Neutrophil (primary cell): ENCODE data around the gene CD19.

Experiments
- H3K27ac ChIP-seq: fragments of 200-600 bp; sonication (generic); 2 replicates; pipeline ENCODE4 v1.5.1; 2016; ENCODE audit warnings: mild to moderate bottlenecking, moderate library complexity
- H3K27me3 ChIP-seq: fragments of 200-600 bp; sonication (generic); 2 replicates; pipeline ENCODE4 v1.6.0; 2016; ENCODE audit warnings: mild to moderate bottlenecking
- H3K36me3 ChIP-seq: fragments of 200-600 bp; sonication (generic); 2 replicates; pipeline ENCODE4 v1.5.1; 2017
- H3K4me1 ChIP-seq, 2 experiments: fragments of 200-600 bp in 1 of 2; sonication (generic) in 1 of 2; 1 replicate in 1 of 2; 2 replicates in 1 of 2; pipeline versions ENCODE4 v1.5.1 to v1.6.1; 2013 to 2016; ENCODE audit warnings: low read depth in 1 of 2, low read length in 1 of 2, mild to moderate bottlenecking in 1 of 2, moderate library complexity in 1 of 2; ENCODE audit not compliant: control insufficient read depth in 1 of 2, insufficient read depth in 1 of 2
- H3K4me3 ChIP-seq, 2 experiments: fragments of 200-600 bp in 1 of 2; sonication (generic) in 1 of 2; 1 replicate in 1 of 2; 2 replicates in 1 of 2; pipeline ENCODE4 v1.5.1; 2013 to 2016; ENCODE audit warnings: low read depth in 1 of 2, low read length in 1 of 2, mild to moderate bottlenecking in 1 of 2, moderate library complexity in 1 of 2
- H3K9me3 ChIP-seq: fragments of 200-600 bp; sonication (generic); 2 replicates; pipeline ENCODE4 v1.5.1; 2016
- CTCF ChIP-seq: fragments of 200-600 bp; sonication (generic); IDR thresholded peaks from 2 replicates; pipeline ENCODE4 v1.5.1; 2016; ENCODE audit warnings: antibody characterized with exemption

CD19 gene

DNA sequence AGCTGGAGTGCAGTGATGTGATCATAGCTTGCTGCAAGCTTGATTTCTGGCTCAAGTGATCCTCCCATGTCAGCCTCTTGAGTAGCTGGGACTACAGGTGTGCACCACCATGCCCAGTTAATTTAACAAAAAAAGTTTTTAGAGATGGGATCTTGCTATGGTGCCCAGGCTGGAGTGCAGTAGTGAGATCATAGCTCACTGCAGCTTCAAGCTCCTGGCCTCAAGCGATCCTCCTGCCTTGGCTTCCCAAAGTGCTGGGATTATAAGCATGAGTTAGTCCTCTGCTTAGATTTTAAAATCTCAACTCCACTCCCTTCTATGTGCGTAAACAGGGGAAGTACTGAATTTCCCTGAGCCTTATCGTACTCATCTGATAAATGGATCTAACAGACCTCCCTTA is 13.1 kb upstream of the CD19 start:
- Histone ChIP-seq H3K36me3 (peaks cover 13% of the 10 kb centered on the region), H3K9me3 (no peaks in the 10 kb centered on the region), H3K27ac (no peak overlapping the region), H3K27me3 (no peaks in the 10 kb centered on the region), H3K4me3 (no peak overlapping the region), H3K4me1 (no peaks in the 10 kb centered on the region)
- TF ChIP-seq CTCF: no peak

GRCh38 chr16:28923231-28923587 is 8.6 kb upstream of the CD19 start:
- Histone ChIP-seq H3K27ac (no peak overlapping the region), H3K4me1 (peaks cover 11 to 14% of the 10 kb centered on the region in 2 experiments), H3K4me3 (no peak overlapping the region), H3K36me3 (peaks cover 10% of the 10 kb centered on the region), H3K9me3 (no peaks in the 10 kb centered on the region), H3K27me3 (no peaks in the 10 kb centered on the region)
- TF ChIP-seq CTCF: no peak

- no peak for TF ChIP-seq CTCF
- no peaks in the 10 kb centered on the region for H3K9me3 ChIP-seq
- H3K27ac ChIP-seq: no peak overlapping the region
- H3K36me3 ChIP-seq: peaks cover 9% of the 10 kb centered on the region
- peak overlapping the region; percentile 91 to 94 for H3K4me3 ChIP-seq
- H3K4me1 ChIP-seq: peaks cover 11 to 14% of the 10 kb centered on the region in 2 experiments
- H3K27me3 ChIP-seq: no peaks in the 10 kb centered on the region
Measured at GRCh38 chr16:28923652-28924398, 7.9 kb upstream of the CD19 start.

DNA sequence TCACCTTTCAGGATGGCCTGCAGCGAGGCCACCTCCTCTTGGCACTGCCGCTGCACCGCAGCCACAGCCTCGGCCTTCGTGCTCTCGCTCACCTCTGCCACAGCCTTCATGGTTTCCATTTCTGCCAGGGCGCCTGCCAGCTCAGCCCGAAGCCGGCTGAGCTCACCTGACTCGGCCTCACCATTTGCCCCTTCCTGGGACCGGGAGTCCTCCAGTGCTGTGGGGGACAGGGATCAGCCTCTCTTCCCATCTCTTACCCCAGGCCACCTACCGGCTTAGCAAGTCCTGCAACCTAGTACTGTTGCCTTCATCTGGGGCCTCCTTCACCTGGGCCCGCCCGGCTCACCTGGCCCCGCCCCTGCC is 7.4 kb upstream of the CD19 start:
- Histone ChIP-seq H3K27ac (peak overlapping the region; percentile 94), H3K36me3 (peaks cover 4% of the 10 kb centered on the region), H3K9me3 (no peaks in the 10 kb centered on the region), H3K4me3 (peak overlapping the region; percentile 91 to 94), H3K27me3 (no peaks in the 10 kb centered on the region), H3K4me1 (peaks cover 11 to 14% of the 10 kb centered on the region in 2 experiments)
- no peak for TF ChIP-seq CTCF

DNA sequence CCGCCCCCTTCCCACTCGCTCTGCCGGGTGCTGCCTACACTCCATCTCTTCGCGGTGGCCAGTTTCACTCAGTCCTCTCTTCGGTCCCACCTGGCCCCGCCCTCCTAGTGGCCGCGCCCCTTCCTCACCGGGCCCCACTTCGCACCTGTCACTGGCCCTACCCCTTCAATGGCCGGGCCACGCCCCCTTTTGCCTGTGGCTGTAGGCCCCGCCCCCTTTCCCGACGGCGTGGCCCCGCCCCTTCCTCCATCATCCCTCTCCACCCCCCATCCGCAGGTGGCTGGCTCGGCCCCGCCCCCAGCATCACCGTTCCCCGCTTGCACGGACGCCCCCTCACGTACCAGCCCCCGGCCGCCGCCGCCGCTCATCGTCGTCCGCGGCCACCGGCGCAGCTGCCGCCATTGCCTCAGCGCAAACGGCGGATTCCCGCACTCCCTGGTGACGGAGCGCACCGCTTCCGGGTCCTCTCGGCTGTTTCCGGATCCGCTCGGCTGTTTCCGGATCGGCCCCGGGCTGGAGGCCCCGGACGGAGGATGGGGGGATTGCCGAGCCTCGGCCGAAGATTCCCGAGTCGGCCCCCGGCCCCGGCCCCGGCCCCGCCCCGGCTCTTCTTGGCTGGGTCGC is 6.9 kb upstream of the CD19 start, which contains the start of gene RABEP2:
TSS of gene RABEP2 (minus strand) at position 477 of the 624 bp plus-strand sequence. CDS start at position 402, 75 bp downstream.
- Histone ChIP-seq H3K27me3 (no peaks in the 10 kb centered on the region), H3K4me3 (peak within 1 kb of the TSS; percentile 91 to 94), H3K4me1 (peaks cover 11 to 14% of the 10 kb centered on the region in 2 experiments), H3K36me3 (peaks cover 4% of the 10 kb centered on the region), H3K9me3 (no peaks in the 10 kb centered on the region), H3K27ac (peak within 1 kb of the TSS; percentile 94)
- TF ChIP-seq CTCF: peak; percentile 38
